Pancreas (tissue), 10 donors: Measurements from ENCODE around the gene MPP4. TPM values are rescaled to one million over a fixed set of nuclear protein-coding genes. Genes with fewer than 3 reads are reported as not detected.
A peak's percentile ranks its signal among the peaks of the same experiment; 100 is the strongest.

ENCODE experiments used
- ATAC-seq, 4 donors: fragments of 200-7000 bp; cut with Tn5 transposase; one replicate each; pipeline versions ENCODE4 v1.8.0 to v1.9.1; 2020; ENCODE audit warnings: mild to moderate bottlenecking in 4 of 4, moderate library complexity in 4 of 4
- DNase-seq, 6 donors: peaks; one replicate each; pipeline ENCODE4 v3.0.0-alpha.2; 2020
- FAIRE-seq: peaks from 2 replicates; lab custom pipeline; 2012; peaks lifted over from hg19 to GRCh38; lab: Jason Lieb, UNC
- H3K27ac ChIP-seq, 4 donors: fragments of 200-600 bp; sonication (generic); 1 replicate in 3 of 4; 2 replicates in 1 of 4; pipeline versions ENCODE4 v1.5.0 to v1.8.0; 2020
- H3K27me3 ChIP-seq, 4 donors: fragments of 200-600 bp; one replicate each; pipeline ENCODE4 v1.8.0; 2021
- H3K36me3 ChIP-seq, 3 donors: fragments of 200-600 bp; sonication (generic) in 1 of 3; one replicate each; pipeline versions ENCODE4 v1.5.0 to v1.8.0; 2020 to 2021
- H3K4me1 ChIP-seq, 3 donors: fragments of 200-600 bp; one replicate each; pipeline ENCODE4 v1.8.0; 2021
- H3K4me3 ChIP-seq, 4 donors: fragments of 200-600 bp; sonication (generic) in 2 of 4; one replicate each; pipeline versions ENCODE4 v1.5.0 to v1.8.0; 2020 to 2021
- H3K9me3 ChIP-seq, 4 donors: fragments of 200-600 bp; one replicate each; pipeline ENCODE4 v1.8.0; 2021
- CTCF ChIP-seq, 4 donors: fragments of 200-600 bp; sonication (generic) in 3 of 4; IDR thresholded peaks; one replicate each; pipeline versions ENCODE4 v1.5.0 to v1.8.0; 2021; ENCODE audit warnings: antibody characterized with exemption in 4 of 4
- WGBS, 2 donors: extraction: QIAGEN DNeasy Blood & Tissue Kit; methylation state at CpG; one replicate each; pipeline ENCODE4 v1.1.7; 2013; 5-methylcytosine and 5-hydroxymethylcytosine counted together
- intact Hi-C, 3 donors: fragments of 100-400 bp; cut with DNase I; formaldehyde crosslinking; loops; one replicate each; pipeline versions ENCODE4 v1.11.1 to v1.14.2; 2022
- polyA plus RNA-seq, 2 donors: library from polyadenylated mRNA; stranded (reverse); fragments of 200-250 nt; gene quantifications; one replicate each; pipeline ENCODE4 v1.2.3, GENCODE V29; 2013
- total RNA-seq, 6 donors: library from RNA; stranded (reverse); fragmentation: NEBNext Ultra II Directional in 4 of 6; extraction: Animal tissue kit (Norgen Biotek cat#: 25700) in 4 of 6; gene quantifications; one replicate each; pipeline versions ENCODE4 v1.2.1 to v1.2.4, GENCODE V29; 2021 to 2023
- donor health status: healthy with polysubstance abuse.
- donor health status: DM: no; HTN: no; CAD: no; lungs with moderate emphysema.
- donor health status: DM: no; HTN: no; CAD: no.
- donor health status: control.
- donor health status: control.
- donor health status: Bipolar disorder and iron deficiency.
- donor health status: DM: yes; HTN: yes; CAD: no.
- donor health status: DM: no; HTN: no; CAD: no.
- donor health status: DM: no; HTN: no; CAD: no.
- donor health status: DM: yes; HTN: yes; CAD: no.

MPP4 gene
- total RNA-seq: under 1 TPM in 2 of 6 donors, not detected in 4; 0.06 to 0.19 TPM
- polyA plus RNA-seq: under 1 TPM in 1 of 2 donors, not detected in 1; 0.09 TPM

- FAIRE-seq (no peak), DNase-seq (no peak), ATAC-seq (no peak)
- intact Hi-C loops: no loop called here
- TF ChIP-seq CTCF (IDR thresholded peaks at IDR 0.05): no peak
- Histone ChIP-seq H3K36me3 (peaks cover 0 to 17% (median 0%) of the 10 kb centered on the region in 3 donors), H3K27ac (peak within 1 kb of the TSS in 1 of 4 donors; percentile 23), H3K4me1 (no peaks in the 10 kb centered on the region), H3K9me3 (no peaks in the 10 kb centered on the region), H3K27me3 (no peaks in the 10 kb centered on the region), H3K4me3 (no peak within 1 kb of the TSS)
- WGBS, 2 donors: 29 to 39% methylated on average over 3 of the region's 3 CpGs
Observed at GRCh38 chr2:201698588-201699226, at the start of gene MPP4. TSS of gene MPP4 (minus strand) at chr2:201698644. CDS start at chr2:201693954, 4,690 bp downstream.

GRCh38 chr2:201746551-201746950 lies 48.1 kb upstream of the MPP4 start:
- Histone ChIP-seq H3K27me3 (no peaks in the 10 kb centered on the region), H3K4me3 (no peak overlapping the region), H3K36me3 (peaks cover 0 to 9% (median 0%) of the 10 kb centered on the region in 3 donors), H3K27ac (no peak overlapping the region), H3K4me1 (no peaks in the 10 kb centered on the region), H3K9me3 (no peaks in the 10 kb centered on the region)
- FAIRE-seq: no peak
- TF ChIP-seq CTCF (IDR thresholded peaks at IDR 0.05): no peak
- no peak for ATAC-seq
- intact Hi-C loops: no loop called here
- 65 to 66% methylated on average over 6 of the region's 6 CpGs for WGBS, 2 donors
- DNase-seq: no peak

- peaks cover 0 to 16% (median 0%) of the 10 kb centered on the region in 3 donors for H3K36me3 ChIP-seq
- no peaks in the 10 kb centered on the region for H3K27me3 ChIP-seq
- no peak overlapping the region for H3K27ac ChIP-seq
- no peak for DNase-seq
- 32 to 41% methylated on average over 2 of the region's 2 CpGs for WGBS, 2 donors
- no peak overlapping the region for H3K4me3 ChIP-seq
- no peak for ATAC-seq
- no peak for FAIRE-seq
- intact Hi-C loops: no loop called here
- TF ChIP-seq CTCF (IDR thresholded peaks at IDR 0.05): no peak
- H3K9me3 ChIP-seq: no peaks in the 10 kb centered on the region
- no peaks in the 10 kb centered on the region for H3K4me1 ChIP-seq
Observed at GRCh38 chr2:201735486-201735885, 37.0 kb upstream of the MPP4 start.

- no peaks in the 10 kb centered on the region for H3K27me3 ChIP-seq
- no peak overlapping the region for H3K4me3 ChIP-seq
- ATAC-seq (no peak), FAIRE-seq (no peak), DNase-seq (no peak)
- peaks cover 0 to 16% (median 0%) of the 10 kb centered on the region in 3 donors for H3K36me3 ChIP-seq
- no peak overlapping the region for H3K27ac ChIP-seq
- no peaks in the 10 kb centered on the region for H3K4me1 ChIP-seq
- WGBS, 2 donors: 95 to 96% methylated on average over 4 of the region's 4 CpGs
- no peak for TF ChIP-seq CTCF (IDR thresholded peaks at IDR 0.05)
- intact Hi-C loops: no loop called here
- H3K9me3 ChIP-seq: no peaks in the 10 kb centered on the region
Observed at GRCh38 chr2:201734111-201734510, 35.7 kb upstream of the MPP4 start.

GRCh38 chr2:201733544-201733943 lies 35.1 kb upstream of the MPP4 start:
- intact Hi-C loops: no loop called here
- 89 to 93% methylated on average over 1 of the region's 1 CpG for WGBS, 2 donors
- H3K27me3 ChIP-seq: no peaks in the 10 kb centered on the region

More at GRCh38 chr2:201733544-201733943, 35.1 kb upstream of the MPP4 start:
- no peak overlapping the region for H3K27ac ChIP-seq
- FAIRE-seq (no peak), DNase-seq (no peak), ATAC-seq (no peak)
- H3K4me1 ChIP-seq: no peaks in the 10 kb centered on the region
- no peak for TF ChIP-seq CTCF (IDR thresholded peaks at IDR 0.05)
- H3K4me3 ChIP-seq: no peak overlapping the region
- H3K9me3 ChIP-seq: no peaks in the 10 kb centered on the region
- peaks cover 0 to 16% (median 3%) of the 10 kb centered on the region in 3 donors for H3K36me3 ChIP-seq
